TTC549 (cell line): ENCODE results near the gene AASS.
"Not testable (repeated sequence)": the region's sequence is repeated elsewhere in the genome, so short reads cannot be mapped to it uniquely, and the experiment has no call there.

Experiments
- FAIRE-seq: peaks from 2 replicates; lab custom pipeline; 2012; peaks lifted over from hg19 to GRCh38; lab: Jason Lieb, UNC

Gene AASS

DNA sequence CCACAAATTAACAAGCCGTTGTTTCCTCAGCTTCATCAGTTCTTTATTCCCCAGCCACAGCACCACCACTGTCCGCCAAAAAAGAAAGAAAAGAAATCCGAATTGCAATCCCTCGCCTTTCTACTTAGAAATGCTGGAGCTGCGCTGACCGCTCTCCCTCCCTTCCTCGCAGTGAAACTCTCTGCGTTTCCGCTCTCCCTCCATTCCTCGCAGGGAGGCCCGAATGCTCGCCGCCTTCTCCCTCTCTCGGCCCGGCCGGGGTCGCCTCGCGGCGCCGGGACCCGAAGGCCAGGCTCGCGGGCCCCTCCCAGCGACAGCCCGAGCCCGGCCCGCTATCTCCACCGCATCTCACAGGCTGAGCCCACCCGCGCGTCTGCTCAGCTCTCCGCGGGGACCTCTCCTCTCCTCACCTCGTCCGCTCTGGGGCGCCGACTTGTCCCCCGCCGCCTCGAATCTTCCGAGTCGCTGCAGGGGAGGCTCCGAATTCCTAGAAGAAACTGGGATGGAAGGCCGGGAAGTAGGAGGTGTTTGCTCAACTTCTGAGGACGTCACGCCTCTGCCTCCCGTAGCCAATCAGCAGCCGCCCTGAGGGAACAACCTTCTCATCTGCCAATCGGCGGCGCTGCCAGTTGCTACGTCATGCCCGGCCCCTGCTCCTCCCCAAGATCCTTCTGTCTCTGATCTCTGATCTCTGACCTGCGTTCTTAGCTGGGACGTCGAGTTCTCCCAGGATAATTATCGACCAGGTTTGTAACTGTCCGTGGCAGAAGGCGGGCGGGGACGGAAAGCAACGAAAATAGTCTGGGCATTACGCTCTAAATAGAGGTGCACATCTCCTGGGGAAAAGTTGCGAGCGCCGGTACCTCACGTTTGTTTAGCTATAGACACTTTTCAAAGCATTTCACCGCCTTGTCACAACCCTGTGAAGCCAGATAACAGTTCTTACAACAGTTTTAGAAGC, at the start of gene AASS:
TSS of gene AASS (minus strand) at position 499 of the 961 bp plus-strand sequence. CDS start 10,523 bp downstream, outside the sequence.
- no peak for FAIRE-seq

DNA sequence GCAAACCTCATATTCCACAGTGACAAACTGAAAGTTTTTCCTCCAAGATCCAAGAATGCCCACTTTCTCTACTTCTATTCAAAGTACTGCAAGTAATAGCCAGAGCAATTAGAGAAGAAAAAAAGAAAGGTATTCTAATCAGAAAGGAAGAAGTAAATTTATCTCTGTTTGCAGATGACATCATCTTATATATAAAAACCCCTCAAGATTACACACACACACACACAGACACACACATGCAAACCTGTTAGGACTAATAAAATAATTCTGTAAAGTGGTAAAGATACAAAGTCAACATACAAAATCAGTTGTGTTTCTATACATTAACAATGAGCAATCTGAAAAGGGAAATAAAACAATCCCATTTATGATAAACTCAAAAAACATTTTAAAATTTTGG, 44.7 kb upstream of the AASS start:
- FAIRE-seq, result no peak

DNA sequence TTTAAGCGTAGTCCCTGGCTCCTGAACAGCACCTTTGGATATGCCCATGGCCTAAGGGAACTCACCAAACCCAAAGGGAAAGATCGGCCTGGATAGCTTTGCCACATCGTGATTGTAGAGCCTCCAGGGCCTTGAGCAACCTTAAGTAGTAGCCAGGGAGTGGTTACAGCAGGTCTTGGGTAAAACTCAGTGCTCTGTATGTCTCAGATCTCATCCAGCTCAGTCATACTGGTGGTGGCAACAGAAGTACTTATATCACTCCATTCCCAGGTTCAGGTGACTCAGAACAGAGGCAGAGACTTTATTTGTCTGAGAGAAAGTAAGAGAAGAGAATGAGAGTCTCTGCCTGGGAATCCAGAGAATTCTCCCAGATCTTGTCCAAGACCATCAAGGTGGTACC, 39.1 kb upstream of the AASS start:
- FAIRE-seq, result no peak

DNA sequence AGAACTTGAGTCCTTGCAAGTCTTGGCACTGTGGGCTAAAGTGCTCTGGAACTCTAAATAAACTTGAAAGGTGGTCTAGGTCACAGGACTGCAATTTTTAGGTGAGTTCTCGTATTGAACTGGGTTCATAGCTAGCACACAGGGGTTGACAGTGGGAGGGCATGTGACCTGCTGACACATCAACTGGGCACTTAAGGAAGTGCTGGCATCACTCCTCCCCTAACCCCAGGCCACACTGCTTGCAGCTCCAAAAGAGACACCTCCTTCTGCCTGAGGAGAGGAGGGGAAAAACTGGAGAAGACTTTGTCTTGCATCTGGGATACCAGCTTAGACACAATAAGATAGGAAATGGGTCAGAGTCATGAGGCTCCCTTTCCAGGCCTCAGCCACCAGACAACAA, 38.0 kb upstream of the AASS start:
- FAIRE-seq, result no peak

GRCh38 chr7:122172144-122172543, 28.1 kb upstream of the AASS start:
- not testable (repeated sequence) for FAIRE-seq

- no peak for FAIRE-seq
Observed at GRCh38 chr7:122166740-122167139, 22.7 kb upstream of the AASS start.

- FAIRE-seq, result no peak
Observed at GRCh38 chr7:122166275-122166674, 22.2 kb upstream of the AASS start.

DNA sequence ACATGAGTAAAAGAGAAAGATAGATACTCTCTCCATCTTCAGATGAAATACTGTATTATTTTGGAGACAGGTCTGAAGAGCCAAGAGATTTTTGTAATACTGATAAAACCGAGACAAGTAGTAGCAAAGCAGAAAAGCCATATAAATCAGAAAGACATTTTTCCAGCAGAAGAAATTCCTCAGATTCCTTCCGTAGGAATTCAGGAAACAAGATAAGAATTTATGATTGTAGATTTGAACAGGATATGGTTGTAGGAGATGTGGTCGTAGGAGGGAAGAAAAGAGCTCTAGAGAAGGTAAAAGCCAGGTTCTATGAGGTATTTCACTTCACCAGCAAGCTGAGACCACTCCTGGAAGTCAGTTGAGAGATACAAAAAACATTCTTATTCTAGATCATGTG, 17.6 kb upstream of the AASS start:
- no peak for FAIRE-seq

DNA sequence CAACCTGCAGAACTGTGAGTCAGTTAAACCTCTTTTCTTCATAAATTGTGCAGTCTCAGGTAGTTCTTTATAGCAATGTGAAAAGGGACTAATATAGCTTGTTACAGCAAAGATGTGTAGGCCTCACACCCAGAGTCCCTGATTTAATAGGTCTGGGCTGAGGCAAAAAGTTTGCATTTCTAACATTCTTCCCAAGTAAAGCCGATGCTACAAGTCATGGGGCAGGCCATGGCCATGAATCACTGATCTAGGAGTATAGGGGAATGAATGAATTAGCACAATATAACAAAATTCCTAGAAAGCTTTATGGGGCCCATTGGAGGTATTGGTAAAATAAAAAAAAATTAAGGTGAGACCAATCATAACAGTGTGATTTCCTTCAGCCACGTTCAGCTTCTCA, 11.5 kb upstream of the AASS start:
- no peak for FAIRE-seq

DNA sequence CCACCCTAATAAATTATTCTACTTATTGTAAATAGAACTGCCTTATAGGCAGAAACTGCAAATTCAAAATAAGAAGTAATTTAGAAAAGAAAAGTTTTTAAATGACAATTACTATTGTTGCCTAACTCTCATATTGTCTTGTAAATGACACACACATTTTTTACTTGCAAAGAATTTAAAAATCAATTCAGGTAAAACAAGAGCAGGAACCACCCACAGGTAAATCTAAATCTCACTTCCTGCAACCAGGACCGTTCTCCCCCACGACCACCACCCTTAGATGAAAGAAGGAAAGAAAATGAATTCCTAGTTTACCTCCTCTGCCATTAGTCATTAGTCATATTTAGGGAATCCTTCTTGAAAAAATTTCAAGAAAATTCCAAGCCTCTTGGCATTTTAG, 4.8 kb upstream of the AASS start:
- FAIRE-seq, result no peak

DNA sequence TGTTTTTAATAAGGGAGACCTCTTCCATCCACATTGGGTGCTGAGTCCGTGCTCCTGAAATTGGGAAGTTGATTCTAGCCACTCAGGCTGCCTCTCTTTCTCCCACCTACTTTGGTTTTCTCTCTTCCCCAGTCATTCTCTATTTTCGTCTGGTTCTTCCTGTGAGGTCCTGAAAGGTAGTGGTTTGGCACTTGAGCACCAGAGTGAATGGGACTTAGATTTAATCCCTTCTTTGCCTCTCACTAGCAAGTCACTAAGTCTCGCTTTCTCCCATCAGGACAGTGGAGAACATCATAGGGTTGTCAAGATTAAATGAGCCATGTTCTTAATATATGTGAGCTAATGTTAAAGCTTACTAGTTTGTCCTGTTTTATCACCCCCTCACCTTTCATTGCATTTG, 4.0 kb upstream of the AASS start:
- FAIRE-seq, result no peak

GRCh38 chr7:122145937-122146645, 2.0 kb upstream of the AASS start:
- no peak for FAIRE-seq

GRCh38 chr7:122143376-122143750, 686 bp downstream of the AASS start:
- no peak for FAIRE-seq

DNA sequence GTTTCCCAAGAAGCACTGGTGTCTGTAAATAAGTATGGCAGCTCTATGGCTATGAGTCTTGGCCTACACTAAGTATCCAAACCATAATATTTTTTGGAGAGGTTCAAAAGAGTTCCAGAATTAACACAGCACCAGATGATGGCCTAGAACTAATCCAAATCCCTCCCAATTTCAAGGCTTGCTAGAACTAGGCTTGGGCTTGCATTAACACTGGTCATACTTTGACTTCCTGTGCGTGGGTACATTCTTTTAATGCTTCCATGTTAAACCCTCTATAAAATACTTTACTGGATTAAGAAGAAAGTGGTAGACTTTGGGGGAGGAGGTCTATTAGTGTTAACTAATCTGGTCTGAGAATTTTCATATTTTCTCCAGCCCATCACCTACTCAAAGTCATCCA, 3.1 kb downstream of the AASS start:
- FAIRE-seq, result no peak

DNA sequence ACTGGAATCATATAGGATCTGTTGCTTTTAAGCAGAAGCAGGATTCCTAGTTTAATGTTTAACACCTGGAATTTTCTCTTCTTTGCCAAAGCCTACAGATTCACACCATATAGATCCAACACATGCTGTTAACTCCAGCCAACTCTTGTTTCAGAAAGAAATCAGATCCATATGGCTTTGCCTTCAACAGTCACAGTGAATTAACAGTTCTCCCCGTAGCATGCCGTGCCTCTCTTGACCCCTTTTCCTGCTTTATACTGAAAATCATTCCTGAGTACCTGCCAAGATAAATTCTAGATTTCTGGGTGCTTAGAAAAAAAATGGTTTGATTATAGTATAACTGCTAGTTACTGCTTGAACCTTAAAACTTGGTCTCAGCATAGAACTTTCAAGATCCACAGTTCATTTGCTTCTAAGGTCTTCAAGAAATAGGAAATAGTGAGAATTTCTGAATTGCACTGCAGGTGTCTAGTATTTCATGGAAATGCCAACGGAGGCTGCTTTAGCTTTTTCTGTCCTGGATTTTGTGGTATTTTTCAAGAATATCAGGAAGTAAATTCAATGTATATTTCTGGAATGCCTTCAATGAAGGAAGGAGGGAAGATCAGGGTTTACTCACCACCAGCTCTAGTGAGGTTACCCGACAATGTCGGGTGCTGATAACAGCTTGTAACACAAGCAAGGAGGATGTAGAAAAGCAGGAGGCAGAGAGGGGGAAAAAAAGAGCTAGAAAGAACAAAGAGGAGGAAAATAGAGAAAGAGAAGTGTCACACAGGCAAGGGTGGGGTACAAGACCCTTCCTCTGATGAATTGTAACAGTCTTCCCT, 6.6 kb downstream of the AASS start:
- FAIRE-seq, result no peak

DNA sequence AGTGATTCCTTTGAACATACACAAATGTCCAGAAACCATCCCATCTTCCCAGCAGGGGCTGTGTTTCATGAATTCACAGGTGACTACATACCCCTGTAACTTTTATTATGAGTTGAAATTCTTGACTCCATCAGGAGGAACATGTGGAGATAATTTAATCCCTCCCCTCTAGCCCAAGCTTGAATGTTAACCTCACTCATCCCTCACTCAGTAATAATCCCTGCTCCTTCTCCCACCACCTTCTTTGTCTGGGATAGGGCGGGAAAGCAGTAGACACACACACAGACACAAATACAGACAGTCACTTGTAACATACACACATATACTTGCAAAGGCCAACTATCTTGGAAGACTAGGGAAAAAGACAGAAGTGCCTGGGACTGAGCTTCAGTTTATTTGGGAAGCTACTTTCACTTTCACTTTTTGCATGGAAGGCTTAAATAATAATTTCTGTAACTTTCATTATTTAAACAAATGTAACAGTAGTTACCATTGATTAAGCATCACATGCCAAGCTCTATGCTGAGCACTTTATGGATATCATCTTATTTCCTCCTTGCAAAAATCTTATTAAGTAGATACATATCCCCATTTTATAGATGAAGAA, 7.3 kb downstream of the AASS start:
- no peak for FAIRE-seq

DNA sequence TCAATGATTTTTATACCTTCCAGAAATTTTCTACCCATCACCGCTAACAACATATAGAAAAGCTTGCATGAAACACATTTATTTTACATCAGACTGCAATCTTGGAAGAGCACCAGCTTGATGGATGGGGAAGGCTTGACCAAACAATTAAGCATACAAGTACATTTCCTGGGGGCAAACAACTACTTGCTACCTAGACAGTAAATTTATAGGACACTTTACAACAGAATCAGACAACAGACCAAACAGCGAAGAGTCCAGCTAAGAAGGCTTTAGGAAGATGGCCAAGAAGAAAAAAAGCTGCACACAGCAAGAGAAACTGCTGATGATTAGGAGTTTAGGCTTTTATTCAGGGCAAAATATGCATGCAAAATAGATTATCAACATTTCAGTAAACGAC, 8.0 kb downstream of the AASS start:
- no peak for FAIRE-seq

GRCh38 chr7:122135275-122135674, 8.8 kb downstream of the AASS start:
- FAIRE-seq, result no peak

- not testable (repeated sequence) for FAIRE-seq
Observed at GRCh38 chr7:122134793-122135192, 9.3 kb downstream of the AASS start.

DNA sequence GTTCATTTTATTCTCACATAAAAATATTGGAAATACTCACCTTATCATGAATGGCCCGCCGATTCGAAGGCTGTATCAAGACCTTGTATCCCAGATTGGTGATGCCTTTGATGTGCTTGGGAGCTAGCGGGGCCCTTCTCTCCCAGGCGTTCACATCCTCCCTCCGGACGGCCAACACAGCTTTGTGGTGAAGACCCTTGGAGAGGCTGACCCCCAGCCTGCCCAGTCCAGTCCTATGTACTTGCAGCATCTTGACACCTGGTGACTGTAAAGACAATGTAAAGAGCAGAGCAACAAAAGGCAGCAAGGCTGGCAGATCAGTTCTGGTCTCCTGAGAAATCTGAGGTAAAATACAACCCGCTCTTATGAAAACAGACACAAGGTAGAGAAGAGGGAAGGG, 10.6 kb downstream of the AASS start:
- no peak for FAIRE-seq

DNA sequence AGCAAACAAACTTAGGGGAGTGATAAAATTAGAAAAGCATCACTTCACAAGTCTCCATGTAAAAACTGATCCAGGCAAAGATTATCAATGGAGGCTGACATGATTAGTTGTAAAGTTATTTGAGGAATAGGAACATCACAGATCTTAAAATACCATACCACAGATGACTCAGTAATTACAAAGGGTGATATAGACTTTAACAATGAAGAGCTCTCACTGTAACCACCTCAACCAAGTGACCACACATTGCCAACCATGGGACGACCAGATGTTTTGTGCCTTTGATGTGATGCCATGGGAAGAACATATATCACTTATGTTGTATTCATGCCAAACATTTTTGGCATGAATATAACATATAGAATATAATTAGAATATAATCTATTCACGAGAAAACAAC, 11.7 kb downstream of the AASS start:
- no peak for FAIRE-seq

GRCh38 chr7:122123746-122124145, 20.3 kb downstream of the AASS start:
- FAIRE-seq, result no peak
